Kidney tubule cell (primary cell): Measurements from ENCODE around the gene HLA-DRA.

Source experiments
- DNase-seq: peaks from one replicate; pipeline ENCODE4 v3.0.0-alpha.2; 2018; ENCODE audit warnings: low spot score

The HLA-DRA gene

DNA sequence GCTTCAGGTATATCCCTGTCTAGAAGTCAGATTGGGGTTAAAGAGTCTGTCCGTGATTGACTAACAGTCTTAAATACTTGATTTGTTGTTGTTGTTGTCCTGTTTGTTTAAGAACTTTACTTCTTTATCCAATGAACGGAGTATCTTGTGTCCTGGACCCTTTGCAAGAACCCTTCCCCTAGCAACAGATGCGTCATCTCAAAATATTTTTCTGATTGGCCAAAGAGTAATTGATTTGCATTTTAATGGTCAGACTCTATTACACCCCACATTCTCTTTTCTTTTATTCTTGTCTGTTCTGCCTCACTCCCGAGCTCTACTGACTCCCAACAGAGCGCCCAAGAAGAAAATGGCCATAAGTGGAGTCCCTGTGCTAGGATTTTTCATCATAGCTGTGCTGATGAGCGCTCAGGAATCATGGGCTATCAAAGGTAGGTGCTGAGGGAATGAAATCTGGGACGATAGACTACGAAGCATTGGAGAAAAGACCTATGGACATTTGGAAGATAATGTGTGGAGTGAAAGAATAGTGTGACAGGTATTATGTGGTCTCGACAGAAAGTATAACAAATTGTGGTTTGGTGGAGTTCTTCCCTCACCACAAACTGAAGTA is at the start of gene HLA-DRA:
Gene HLA-DRA (plus strand): TSS at position 286 of the 613 bp plus-strand sequence. CDS start 64 bp downstream, at position 350.
- peak; percentile 52 for DNase-seq

DNA sequence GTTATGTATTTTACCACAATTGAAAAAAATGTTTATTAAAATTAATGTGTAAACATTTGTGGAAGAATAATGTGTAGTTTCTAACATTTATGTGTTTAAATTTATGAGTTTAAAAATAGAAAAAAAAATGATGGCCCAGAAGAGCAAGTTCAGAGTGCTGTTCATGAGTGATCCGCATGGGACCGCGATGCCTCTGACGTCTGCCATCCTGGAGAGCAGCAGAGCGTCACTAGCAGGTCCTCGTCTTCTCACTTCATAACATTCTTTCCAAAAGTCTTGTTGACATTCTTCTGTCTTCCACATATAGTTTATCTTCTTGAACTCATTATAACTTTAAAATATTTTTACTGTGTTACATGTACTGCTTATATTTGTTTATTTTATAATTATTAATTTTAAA is 48.2 kb upstream of the HLA-DRA start:
- DNase-seq: no peak

DNA sequence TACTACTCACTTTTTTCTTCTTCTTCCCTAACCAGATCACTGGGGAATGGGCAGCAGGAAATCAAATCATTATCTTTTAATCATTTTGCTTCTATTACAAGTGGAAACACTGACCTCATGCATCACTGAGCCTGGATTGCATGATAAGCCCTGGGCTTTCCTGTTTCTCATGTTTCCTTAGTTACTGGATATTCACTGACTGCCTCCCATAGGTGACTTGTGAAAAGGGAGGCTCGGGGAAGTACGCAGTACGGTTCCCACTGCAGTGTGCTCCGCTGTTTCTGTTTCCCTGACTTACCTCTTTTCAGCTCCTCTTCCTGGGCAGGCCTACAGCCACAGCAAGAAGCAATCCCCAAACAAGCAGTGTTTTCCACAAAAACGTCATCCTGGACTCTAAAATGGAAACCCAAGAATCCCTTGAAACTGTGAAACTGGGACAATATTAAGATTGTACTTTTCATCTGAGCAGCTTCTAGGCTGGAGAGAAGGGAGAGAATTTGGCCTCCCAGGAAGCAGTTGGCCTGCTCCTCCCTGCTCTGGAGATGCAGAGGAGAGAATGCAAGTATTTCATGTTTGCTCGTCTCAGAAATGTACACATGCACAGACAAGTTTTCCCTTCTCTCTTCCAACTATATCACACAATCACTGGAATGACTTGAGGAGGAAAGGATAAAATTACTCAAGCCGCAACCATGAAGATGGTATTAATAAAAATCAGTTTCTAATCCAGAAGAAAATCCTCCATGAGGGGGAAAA is 45.8 kb upstream of the HLA-DRA start:
- DNase-seq: peak; percentile 73

DNA sequence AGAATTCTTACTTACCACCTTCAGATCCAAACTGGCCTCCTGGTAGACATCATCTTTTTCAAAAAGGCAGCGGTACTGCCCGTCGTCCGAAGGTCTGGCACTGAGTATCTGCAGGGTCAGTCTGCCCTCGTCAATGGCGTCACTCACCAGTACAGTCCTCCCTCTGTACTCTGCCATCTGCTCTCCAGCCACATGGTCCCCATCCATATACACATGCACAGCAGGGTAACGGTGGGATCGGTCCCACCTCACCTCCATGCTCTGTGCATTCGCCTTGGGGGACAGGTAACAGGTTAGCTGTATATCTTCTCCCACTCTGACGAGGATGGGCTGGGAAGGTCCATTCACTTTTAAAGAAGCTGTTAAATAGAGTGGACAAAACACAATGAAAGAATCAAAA is 43.7 kb upstream of the HLA-DRA start:
- no peak for DNase-seq

DNA sequence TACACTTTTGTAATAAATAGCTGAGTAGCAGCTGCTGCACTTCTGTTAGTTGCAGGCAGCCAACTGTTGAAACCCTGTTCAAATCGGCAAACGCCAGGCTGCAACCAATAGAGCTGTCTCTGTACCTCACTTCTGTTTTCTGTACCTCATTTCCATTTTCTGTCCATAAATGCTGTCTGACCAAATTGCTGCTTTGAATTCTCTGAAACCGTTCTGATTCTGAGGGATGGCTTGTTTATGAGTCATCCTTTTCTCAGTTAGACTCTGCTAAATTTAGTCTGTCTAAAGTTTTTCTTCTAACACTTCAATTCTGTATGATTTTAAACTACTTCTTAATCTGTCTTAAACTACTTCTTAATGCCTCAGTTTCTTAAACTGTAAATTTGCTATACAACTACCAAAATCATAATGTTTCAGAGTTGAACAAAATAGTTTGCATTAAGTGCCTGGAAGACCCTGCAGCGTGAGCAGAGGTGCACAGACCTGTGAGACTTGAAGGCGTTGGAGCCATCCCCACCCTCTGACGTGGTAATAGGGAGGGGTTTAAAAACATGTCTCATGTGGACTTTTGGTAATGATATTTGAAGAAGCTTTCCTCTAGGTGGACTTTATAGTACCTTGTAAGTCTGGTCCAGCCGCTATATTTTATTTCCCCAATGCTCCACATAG is 42.3 kb upstream of the HLA-DRA start:
- no peak for DNase-seq

DNA sequence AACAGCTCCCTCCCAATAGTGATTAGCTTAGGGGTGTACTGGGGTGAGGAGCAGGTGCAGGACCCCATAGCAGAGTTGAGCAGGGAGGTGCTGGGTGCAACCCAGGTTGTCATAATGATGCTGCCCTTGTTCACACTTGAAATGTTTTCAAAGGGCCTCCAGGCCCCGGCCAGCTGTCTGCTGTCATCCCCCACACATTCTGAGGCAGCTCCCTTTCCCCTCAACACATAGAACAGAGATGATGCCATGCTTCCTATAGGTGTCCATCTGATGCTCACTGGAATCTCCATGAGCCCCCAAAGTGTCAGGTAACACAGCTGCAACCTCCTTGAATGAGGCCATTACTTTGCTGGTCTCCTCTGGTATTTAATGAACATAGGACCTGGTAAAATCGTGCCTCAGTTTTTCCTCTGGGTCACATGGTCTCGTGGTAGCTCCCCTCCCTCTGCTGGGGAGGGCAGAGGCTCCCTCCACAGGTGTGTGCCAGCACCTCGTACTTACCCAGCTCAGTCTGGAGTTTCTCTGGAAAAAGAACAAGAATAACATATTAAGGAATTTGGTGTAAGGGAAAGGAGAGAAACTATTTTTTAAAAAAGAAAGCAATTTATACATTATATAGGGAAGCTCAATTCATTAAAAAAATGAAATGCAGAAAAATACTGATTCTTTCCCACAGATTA is 38.3 kb upstream of the HLA-DRA start:
- no peak for DNase-seq

DNA sequence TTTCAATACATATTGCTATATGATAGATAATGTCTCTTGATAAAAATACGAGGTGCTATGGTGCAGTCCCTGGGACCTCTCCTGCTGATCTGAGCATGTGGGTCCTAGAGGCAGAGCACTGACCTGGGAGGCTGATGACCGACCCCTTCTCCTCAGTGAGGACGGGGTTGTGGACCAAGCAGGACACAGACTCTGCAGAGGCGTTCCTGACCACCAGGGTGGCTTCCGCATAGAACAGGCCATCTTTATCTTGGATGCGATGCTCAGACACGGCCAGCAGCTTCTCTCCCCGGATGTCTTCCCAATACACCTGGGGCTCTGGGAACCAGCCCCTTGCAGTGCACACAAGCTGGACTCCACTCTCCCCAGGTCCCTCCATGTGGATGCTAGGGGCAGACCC is 36.9 kb upstream of the HLA-DRA start:
- no peak for DNase-seq

DNA sequence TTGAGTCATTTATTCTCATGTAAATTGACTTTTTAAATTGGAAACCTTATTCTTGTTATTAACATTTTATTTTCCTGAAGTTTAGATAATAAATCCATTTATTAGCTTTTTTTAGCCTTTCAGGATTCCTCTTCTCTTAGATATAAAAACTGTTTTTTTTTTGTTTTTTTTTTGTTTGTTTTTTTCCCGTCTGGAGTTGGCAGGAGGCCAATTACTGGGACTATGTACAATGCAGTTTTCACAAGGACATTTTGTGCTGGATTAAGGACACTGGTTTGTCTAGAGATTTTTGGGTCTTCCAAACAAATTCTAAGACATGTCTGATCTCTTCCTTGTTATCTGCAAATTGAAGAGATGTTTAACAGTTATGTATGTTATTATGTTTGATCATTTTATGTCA is 34.0 kb upstream of the HLA-DRA start:
- no peak for DNase-seq

DNA sequence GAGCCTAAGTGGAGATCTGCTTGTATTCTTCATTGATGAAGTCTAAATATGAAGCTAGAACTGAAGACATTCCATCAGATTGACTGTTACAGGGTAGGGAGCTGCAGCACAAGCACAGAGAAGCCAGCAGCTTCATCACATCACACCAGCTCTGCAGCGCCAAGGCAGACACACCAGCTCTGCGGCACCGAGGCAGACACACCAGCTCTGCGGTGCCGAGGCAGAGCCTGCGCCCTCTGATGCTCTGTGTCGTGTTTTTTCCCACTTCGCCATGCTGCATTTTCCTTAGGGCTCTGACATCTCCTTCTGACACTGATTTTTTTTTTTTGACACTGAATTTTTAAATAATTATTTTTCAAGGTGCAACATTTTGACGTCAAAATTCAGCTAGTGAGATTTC is 33.5 kb upstream of the HLA-DRA start:
- DNase-seq: no peak

DNA sequence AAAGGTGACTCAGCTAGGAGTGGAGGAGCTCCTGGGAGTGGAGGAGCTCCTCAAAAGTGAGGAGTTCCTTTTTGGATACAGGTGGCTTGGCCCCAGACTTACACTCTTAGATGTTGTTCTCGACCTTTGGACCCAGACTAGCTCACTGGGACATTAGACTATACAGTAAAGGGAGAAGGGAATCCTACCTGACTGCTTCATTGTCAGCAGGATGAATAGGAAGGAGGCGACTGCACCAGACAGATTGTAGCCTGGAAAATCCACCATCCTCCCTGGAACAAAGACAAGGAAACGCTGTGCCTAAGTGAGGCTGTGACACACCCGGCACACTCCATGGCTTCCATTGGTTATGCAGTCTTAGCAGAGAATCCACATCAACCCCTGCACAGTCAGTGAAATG is 32.8 kb upstream of the HLA-DRA start, which contains the start of gene BTNL2:
Gene BTNL2 (minus strand): TSS at position 325 of the 400 bp plus-strand sequence. CDS start 58 bp downstream, at position 267.
- DNase-seq: no peak

DNA sequence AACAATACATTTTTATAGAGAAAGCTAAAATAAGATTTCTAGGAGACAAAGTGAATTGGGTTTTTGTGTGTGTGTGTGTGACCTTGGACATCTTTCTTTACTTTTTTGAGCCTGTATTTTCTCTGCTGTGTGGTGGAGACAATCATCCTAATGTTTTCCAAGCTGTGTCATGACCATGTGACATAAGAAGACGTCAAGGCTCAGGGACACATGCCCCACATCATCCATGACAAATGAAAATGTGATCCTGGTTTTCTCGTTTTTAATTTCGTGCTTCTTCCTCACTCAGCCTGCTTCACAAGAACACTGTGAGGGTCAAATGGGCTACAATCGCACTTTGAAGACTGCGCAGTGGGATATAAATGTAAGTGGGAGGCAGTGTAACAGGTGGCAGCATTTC is 28.8 kb upstream of the HLA-DRA start:
- DNase-seq: no peak

DNA sequence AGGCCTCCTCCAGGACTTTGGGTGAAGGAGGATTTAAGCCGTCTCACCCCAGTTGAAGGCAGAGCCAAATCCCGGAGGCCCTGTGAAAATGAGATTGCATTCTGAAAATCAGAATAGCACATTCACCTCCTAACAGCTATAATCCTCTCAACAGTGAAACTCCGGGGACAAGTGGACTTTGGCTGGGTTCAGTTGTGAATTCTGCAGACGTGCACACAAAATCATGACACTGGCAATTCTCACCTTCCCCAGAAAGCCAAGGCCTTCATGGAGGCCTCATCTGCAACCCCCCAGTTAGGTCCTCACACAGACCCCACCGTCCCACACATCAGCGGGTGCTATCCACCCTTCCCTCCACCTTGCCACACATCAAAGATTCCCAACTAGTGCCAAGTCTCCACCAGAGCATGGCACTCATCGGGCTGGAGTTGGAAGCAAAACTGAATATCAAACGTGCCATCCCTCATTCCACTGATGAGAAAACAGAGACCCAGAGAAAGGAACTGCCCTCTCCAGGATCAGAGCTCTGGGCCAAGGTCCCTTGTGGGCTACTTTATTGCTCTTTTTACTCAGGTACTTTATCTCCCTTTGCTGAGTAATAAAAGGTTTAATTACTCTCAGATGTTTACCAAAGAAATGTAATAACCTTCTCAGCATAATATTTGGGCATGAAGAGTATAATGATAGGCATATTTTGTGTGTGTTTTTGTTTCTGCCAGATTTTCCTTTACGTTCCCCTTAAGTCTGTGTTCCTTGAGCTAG is 27.9 kb upstream of the HLA-DRA start:
- no peak for DNase-seq

DNA sequence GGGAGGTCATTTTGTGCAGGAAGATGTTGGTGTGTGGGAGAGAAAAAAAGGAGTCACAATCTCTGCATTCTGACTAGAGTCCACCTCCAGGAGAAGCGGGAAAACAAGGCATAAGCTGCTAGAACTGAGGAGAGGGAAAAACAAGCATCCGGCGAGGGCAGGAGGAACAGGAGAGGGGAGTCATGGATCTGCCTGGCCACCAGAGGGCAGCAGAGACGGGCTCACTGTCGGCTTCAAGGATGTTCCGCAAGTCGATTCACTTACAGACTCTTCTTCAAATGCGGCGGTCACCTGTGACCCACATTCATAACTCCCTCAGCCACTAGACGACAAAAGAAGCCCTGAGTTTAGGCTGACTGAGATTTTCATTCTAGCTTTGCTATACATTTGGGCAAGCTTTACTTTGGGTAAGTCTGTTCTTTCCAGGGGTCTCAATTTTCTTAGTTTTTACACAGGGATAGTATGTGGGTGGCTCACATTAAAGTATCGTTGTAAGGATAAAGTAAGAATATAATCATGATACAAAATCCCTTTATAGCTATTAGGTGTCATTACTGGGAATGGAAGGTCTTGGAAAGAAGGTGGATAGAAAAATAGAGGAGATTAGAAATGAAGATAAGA is 26.1 kb upstream of the HLA-DRA start:
- DNase-seq: peak; percentile 74

DNA sequence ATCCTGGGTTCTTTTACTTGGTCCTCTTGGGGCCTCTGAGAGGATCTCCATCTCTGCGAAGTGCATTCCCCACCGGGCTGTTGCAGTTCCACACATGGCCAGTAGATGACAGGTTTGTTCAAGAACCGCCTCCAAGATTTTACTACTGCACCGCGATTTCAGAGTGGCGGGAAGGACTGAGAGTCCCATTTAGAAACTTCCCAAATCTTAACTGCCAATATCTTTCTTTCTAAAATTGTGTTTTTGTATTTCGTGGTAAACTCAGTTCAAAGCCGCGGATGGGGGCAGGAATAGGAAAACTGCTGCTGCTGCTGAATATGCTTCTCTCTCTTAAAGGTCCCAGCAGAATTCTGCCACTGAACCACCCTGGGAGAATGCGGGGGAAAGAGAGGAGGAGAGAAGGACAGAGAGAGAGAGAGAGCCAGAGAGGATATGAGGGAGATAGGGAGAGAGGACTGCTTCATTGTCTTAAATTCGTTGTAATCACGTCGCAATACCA is 24.1 kb upstream of the HLA-DRA start:
- DNase-seq: peak; percentile 62

DNA sequence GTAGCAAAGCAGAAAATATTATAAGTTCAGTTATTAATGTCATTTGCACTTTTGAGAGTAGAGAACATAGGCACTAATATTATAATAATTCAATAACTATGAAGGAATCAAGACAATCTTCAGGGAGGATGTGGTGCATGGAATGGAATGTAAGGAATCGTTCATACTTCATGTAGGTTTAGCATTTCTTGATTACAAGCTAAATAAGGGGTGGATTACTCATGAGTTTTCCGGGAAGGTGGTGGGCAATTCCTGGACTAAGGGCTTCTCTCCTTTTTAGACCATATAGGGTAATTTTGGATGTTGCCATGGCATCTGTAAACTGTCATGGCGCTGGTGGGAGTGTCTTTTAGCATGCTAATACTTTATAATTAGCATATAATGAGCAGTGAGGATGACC is 23.7 kb upstream of the HLA-DRA start:
- no peak for DNase-seq

DNA sequence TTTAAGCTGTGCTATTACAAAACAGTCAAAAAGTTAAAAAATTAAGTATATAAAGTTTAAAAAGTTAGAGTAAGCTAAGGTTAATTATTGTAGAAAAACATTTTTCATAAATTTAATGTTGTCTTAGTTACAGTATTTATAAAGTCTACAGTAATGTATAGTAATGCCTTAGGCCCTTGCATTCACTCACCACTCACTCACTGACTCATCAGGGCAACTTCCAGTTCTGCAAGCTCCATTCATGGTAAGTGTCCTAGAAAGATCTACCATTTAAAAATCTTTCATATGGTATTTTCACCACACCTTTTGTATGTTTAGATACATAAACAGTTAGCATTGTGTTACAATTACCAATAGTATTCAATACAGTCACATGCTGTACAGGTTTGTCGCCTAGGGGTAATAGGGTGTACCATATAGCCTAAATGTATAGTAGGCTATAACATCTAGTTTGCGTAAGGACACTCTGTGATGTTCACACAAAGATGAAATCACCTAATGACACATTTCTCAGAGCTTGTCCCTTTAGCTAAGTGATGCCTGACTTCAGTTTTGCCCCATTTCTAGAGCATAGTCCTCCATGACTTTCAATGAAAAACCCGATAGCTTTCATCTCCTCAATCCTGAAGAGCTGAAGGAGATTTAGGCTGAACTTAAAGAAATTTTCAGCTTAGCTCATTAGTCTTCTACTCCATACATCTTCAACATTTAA is 14.9 kb upstream of the HLA-DRA start:
- no peak for DNase-seq

DNA sequence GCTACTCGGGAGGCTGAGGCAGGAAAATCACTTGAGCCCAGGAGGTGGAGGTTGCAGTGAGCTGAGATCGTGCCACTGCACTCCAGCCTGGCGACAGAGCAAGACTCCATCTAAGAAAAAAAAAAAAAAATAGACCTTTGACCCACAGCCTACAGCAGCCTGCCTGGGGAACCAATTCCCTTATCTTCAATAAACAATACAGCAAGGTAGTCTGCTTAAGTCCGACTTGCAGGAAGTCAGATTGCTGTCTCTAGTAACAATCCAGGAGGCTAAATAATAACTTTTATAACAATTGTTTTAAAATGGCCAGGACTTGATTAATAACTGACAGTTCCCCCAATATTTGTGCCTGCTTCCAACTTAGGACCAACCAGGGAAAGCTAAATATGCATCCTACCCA is 13.3 kb upstream of the HLA-DRA start:
- no peak for DNase-seq

DNA sequence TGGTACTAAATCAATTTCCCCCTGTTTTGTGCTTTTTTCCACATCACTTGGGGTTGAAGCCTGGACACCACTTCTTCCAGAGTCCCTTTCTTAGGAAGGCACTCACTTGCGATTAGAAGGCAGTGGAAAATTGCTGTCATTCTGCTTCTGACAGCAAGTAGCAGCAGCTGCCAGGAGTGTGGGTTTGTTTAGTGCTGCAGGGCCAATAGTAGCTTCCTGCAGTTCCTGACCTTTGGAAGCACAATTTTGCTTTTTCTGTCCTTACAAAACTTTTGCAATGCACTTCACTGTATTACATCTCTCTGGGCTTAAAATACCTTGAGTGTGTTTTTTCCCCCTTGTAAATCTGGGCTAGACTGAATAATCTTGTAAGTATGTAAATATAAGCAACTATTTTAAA is 12.5 kb upstream of the HLA-DRA start:
- DNase-seq: no peak

DNA sequence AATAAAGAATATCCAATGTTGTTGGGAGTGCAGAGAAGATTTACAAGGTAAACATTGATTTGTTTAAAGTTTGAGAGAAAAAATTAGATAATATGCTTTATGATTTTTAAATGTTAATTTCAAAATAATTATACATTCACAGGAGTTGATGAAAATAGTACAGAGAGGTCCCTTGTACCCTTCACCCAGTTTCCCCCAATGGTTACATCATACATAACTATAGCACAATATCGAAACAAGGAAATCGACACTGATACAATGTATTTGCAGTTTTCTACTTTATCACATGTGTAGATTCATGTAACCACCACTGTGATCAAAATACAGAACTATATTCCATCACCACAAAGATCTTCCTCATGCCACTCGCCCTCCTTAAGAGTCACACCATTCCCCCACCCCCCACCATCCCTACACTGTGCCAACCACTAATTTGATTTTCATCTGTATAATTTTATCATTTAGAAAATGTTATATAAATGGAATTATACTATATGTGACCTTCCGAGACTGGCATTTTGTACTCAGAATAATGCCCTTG is 11.7 kb upstream of the HLA-DRA start:
- no peak for DNase-seq

DNA sequence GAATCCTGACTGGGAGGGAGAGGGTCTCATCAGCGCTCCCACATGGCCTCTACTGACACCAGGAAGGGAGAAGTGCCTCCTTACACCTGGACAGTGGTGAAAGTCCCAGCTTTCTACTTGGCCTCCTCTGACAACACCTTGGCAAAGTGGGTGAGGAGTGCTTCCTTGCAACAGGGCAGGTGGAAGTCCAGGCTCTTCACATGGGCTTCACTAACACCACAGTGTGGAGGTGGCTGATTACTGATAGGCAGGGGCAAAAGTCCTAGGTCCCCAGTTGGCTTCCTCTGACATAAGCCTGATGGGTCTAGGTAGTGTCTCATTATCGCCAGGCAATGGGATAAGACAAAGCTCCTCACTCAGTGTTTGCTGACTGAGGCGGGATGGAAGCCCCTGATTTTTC is 9.5 kb upstream of the HLA-DRA start:
- DNase-seq: no peak
